Lower lobe of right lung (tissue), 2 donors: Measurements from ENCODE around the gene PITX3. TPM values are rescaled to one million over a fixed set of nuclear protein-coding genes. Genes with fewer than 3 reads are reported as not detected.
A peak's percentile ranks its signal among the peaks of the same experiment; 100 is the strongest.
"Not testable (repeated sequence)": the region's sequence is repeated elsewhere in the genome, so short reads cannot be mapped to it uniquely, and the experiment has no call there.

Experiments used
- ATAC-seq, 2 donors: fragments of 200-7000 bp; cut with Tn5 transposase; one replicate each; pipeline ENCODE4 v1.9.1; 2020 to 2022; ENCODE audit warnings: mild to moderate bottlenecking in 2 of 2, moderate library complexity in 2 of 2
- DNase-seq: peaks from one replicate; pipeline ENCODE4 v3.0.0-alpha.2; 2020
- H3K27ac ChIP-seq: fragments of 200-600 bp; one replicate; pipeline ENCODE4 v1.8.0; 2022
- H3K27me3 ChIP-seq: fragments of 200-600 bp; one replicate; pipeline ENCODE4 v1.8.0; 2022; ENCODE audit warnings: low read depth
- H3K36me3 ChIP-seq: fragments of 200-600 bp; one replicate; pipeline ENCODE4 v1.8.0; 2022; ENCODE audit warnings: mild to moderate bottlenecking
- H3K4me1 ChIP-seq: fragments of 200-600 bp; one replicate; pipeline ENCODE4 v1.8.0; 2022
- H3K4me3 ChIP-seq: fragments of 200-600 bp; one replicate; pipeline ENCODE4 v1.8.0; 2022; ENCODE audit warnings: mild to moderate bottlenecking
- H3K9me3 ChIP-seq: fragments of 200-600 bp; one replicate; pipeline ENCODE4 v1.8.0; 2022
- CTCF ChIP-seq: fragments of 200-600 bp; IDR thresholded peaks from one replicate; pipeline ENCODE4 v1.8.0; 2022; ENCODE audit warnings: antibody characterized with exemption, mild to moderate bottlenecking
- intact Hi-C: fragments of 100-400 bp; cut with DNase I; formaldehyde crosslinking; loops from one replicate; pipeline ENCODE4 v1.11.0; 2022
- total RNA-seq: library from RNA; stranded (reverse); fragmentation: NEBNext Ultra II Directional; extraction: Animal tissue kit (Norgen Biotek cat#: 25700); gene quantifications from one replicate; pipeline ENCODE4 v1.2.1, GENCODE V29; 2021
- donor health status: DM: no; HTN: yes; CAD: no; lungs with severe emphysema.

PITX3 gene
- total RNA-seq, 1 donor from 2014 or later = not detected

- no peak for TF ChIP-seq CTCF
- ATAC-seq = no peak
- Histone ChIP-seq H3K27me3 (no peaks in the 10 kb centered on the region), H3K27ac (no peak overlapping the region), H3K36me3 (peaks cover 43% of the 10 kb centered on the region), H3K9me3 (no peaks in the 10 kb centered on the region), H3K4me3 (no peak overlapping the region), H3K4me1 (peaks cover 20% of the 10 kb centered on the region)
- DNase-seq = no peak
- intact Hi-C loops = no loop called here
Measured at GRCh38 chr10:102261842-102262241, 20.5 kb upstream of the PITX3 start.

- intact Hi-C loops = no loop called here
- Histone ChIP-seq H3K4me1 (peaks cover 13% of the 10 kb centered on the region), H3K4me3 (no peak overlapping the region)
Measured at GRCh38 chr10:102261196-102261595, 19.9 kb upstream of the PITX3 start.

GRCh38 chr10:102255404-102255803 is 14.1 kb upstream of the PITX3 start:
- peaks cover under 1% of the 10 kb centered on the region for H3K4me1 ChIP-seq
- peaks cover 18% of the 10 kb centered on the region for H3K36me3 ChIP-seq
- no peaks in the 10 kb centered on the region for H3K9me3 ChIP-seq
- H3K27ac ChIP-seq = no peak overlapping the region
- intact Hi-C loops = no loop called here
- DNase-seq = no peak
- no peak for ATAC-seq
- no peaks in the 10 kb centered on the region for H3K27me3 ChIP-seq
- no peak overlapping the region for H3K4me3 ChIP-seq
- TF ChIP-seq CTCF = no peak

More at GRCh38 chr10:102261196-102261595, 19.9 kb upstream of the PITX3 start:
- ATAC-seq = no peak
- peaks cover 43% of the 10 kb centered on the region for H3K36me3 ChIP-seq
- no peak for TF ChIP-seq CTCF
- H3K27ac ChIP-seq = no peak overlapping the region
- H3K9me3 ChIP-seq = no peaks in the 10 kb centered on the region
- no peak for DNase-seq
- H3K27me3 ChIP-seq = no peaks in the 10 kb centered on the region

GRCh38 chr10:102254426-102254825 is 13.1 kb upstream of the PITX3 start:
- intact Hi-C loops = no loop called here
- no peak for ATAC-seq
- H3K36me3 ChIP-seq = peaks cover 8% of the 10 kb centered on the region
- no peaks in the 10 kb centered on the region for H3K9me3 ChIP-seq
- no peak overlapping the region for H3K27ac ChIP-seq
- DNase-seq = no peak
- TF ChIP-seq CTCF = no peak
- no peaks in the 10 kb centered on the region for H3K27me3 ChIP-seq
- H3K4me1 ChIP-seq = peaks cover 8% of the 10 kb centered on the region
- no peak overlapping the region for H3K4me3 ChIP-seq

- H3K9me3 ChIP-seq, intact Hi-C loops, DNase-seq, H3K4me3 ChIP-seq, H3K27me3 ChIP-seq, H3K36me3 ChIP-seq, ATAC-seq, H3K27ac ChIP-seq: not testable (repeated sequence)
- H3K4me1 ChIP-seq = peaks cover 27% of the 10 kb centered on the region
Measured at GRCh38 chr10:102252508-102252907, 11.2 kb upstream of the PITX3 start.

- H3K4me1 ChIP-seq = peaks cover 46% of the 10 kb centered on the region
- no peaks in the 10 kb centered on the region for H3K36me3 ChIP-seq
- intact Hi-C loops = no loop called here
- no peaks in the 10 kb centered on the region for H3K27me3 ChIP-seq
- no peak for TF ChIP-seq CTCF
- ATAC-seq (no peak), DNase-seq (no peak)
- peak overlapping the region; percentile 85 for H3K4me3 ChIP-seq
- H3K27ac ChIP-seq = no peak overlapping the region
- H3K9me3 ChIP-seq = no peaks in the 10 kb centered on the region
Measured at GRCh38 chr10:102247734-102248133, 6.4 kb upstream of the PITX3 start.
